ENCODE measurements around the gene GPLD1.
"Not testable (repeated sequence)": the region's sequence is repeated elsewhere in the genome, so short reads cannot be mapped to it uniquely, and the experiment has no call there.

The GPLD1 gene

GRCh38 chr6:24403501-24403824 lies 85.9 kb downstream of the GPLD1 start:
- ATAC-seq (replicated peaks): no peak
- peaks cover 12 to 28% of the 10 kb centered on the region in 2 donors for H3K4me1 Mint-ChIP-seq (ENCODE audit: low read depth in 2 of 2)
- no peak for DNase-seq
- peak overlapping the region; percentile 90 to 92 for H3K27ac Mint-ChIP-seq
- peaks cover 22 to 25% of the 10 kb centered on the region in 2 donors for H3K27me3 Mint-ChIP-seq
- peak overlapping the region; percentile 96 to 97 for H3K4me3 Mint-ChIP-seq
- no peaks in the 10 kb centered on the region for H3K9me3 Mint-ChIP-seq
- H3K36me3 Mint-ChIP-seq (ENCODE audit: insufficient read depth): peaks cover 5% of the 10 kb centered on the region

- peaks cover 5% of the 10 kb centered on the region for H3K36me3 Mint-ChIP-seq (ENCODE audit: insufficient read depth)
- H3K27me3 Mint-ChIP-seq: peaks cover 27 to 30% of the 10 kb centered on the region in 2 donors
- H3K4me3 Mint-ChIP-seq: peak within 1 kb of the TSS; percentile 96 to 97
- H3K9me3 Mint-ChIP-seq: no peaks in the 10 kb centered on the region
- peak; percentile 53 to 62 (median 60) for DNase-seq
- ATAC-seq (replicated peaks): peak; percentile 88
- H3K4me1 Mint-ChIP-seq (ENCODE audit: low read depth in 2 of 2): peaks cover 12 to 28% of the 10 kb centered on the region in 2 donors
- H3K27ac Mint-ChIP-seq: peak within 1 kb of the TSS; percentile 90 to 92
Measured at GRCh38 chr6:24402697-24403500, 86.5 kb downstream of the GPLD1 start, which contains the start of gene MRS2. Gene MRS2 (plus strand): TSS chr6:24402936. CDS start chr6:24403047, 111 bp downstream.

GRCh38 chr6:24401458-24401857 lies 87.9 kb downstream of the GPLD1 start:
- no peaks in the 10 kb centered on the region for H3K9me3 Mint-ChIP-seq
- no peak overlapping the region for H3K27ac Mint-ChIP-seq
- H3K27me3 Mint-ChIP-seq: peaks cover 40 to 45% of the 10 kb centered on the region in 2 donors
- ATAC-seq (replicated peaks) (no peak), DNase-seq (no peak)
- peaks cover 3% of the 10 kb centered on the region for H3K36me3 Mint-ChIP-seq (ENCODE audit: insufficient read depth)
- peaks cover 12 to 23% of the 10 kb centered on the region in 2 donors for H3K4me1 Mint-ChIP-seq (ENCODE audit: low read depth in 2 of 2)
- H3K4me3 Mint-ChIP-seq: no peak overlapping the region

GRCh38 chr6:24400045-24401039 lies 89.0 kb downstream of the GPLD1 start:
- not testable (repeated sequence) for H3K9me3 Mint-ChIP-seq; DNase-seq; ATAC-seq (replicated peaks); H3K4me3 Mint-ChIP-seq; H3K27ac Mint-ChIP-seq; H3K36me3 Mint-ChIP-seq (ENCODE audit: insufficient read depth)
- peaks cover 48 to 56% of the 10 kb centered on the region in 2 donors for H3K27me3 Mint-ChIP-seq
- H3K4me1 Mint-ChIP-seq (ENCODE audit: low read depth in 2 of 2): peaks cover 12 to 21% of the 10 kb centered on the region in 2 donors

GRCh38 chr6:24397631-24398030 lies 91.7 kb downstream of the GPLD1 start:
- ATAC-seq (replicated peaks) (no peak), DNase-seq (no peak)
- Mint-ChIP-seq H3K27ac (no peak overlapping the region), H3K27me3 (peaks cover 55 to 64% of the 10 kb centered on the region in 2 donors), H3K9me3 (no peaks in the 10 kb centered on the region), H3K36me3 (ENCODE audit: insufficient read depth) (no peaks in the 10 kb centered on the region), H3K4me3 (no peak overlapping the region), H3K4me1 (ENCODE audit: low read depth in 2 of 2) (peaks cover 1 to 2% of the 10 kb centered on the region in 2 donors)

- Mint-ChIP-seq H3K27me3 (peaks cover 55 to 64% of the 10 kb centered on the region in 2 donors), H3K36me3 (ENCODE audit: insufficient read depth) (no peaks in the 10 kb centered on the region), H3K4me1 (ENCODE audit: low read depth in 2 of 2) (no peaks in the 10 kb centered on the region), H3K9me3 (no peaks in the 10 kb centered on the region), H3K27ac (no peak overlapping the region), H3K4me3 (no peak overlapping the region)
- DNase-seq (no peak), ATAC-seq (replicated peaks) (no peak)
Measured at GRCh38 chr6:24396824-24397223, 92.6 kb downstream of the GPLD1 start.

- ATAC-seq (replicated peaks): no peak
- H3K4me3 Mint-ChIP-seq: no peak overlapping the region
- H3K9me3 Mint-ChIP-seq: no peaks in the 10 kb centered on the region
- no peaks in the 10 kb centered on the region for H3K4me1 Mint-ChIP-seq (ENCODE audit: low read depth in 2 of 2)
- no peaks in the 10 kb centered on the region for H3K36me3 Mint-ChIP-seq (ENCODE audit: insufficient read depth)
- H3K27ac Mint-ChIP-seq: peak overlapping the region in 1 of 2 donors; percentile 8
- H3K27me3 Mint-ChIP-seq: peaks cover 46 to 54% of the 10 kb centered on the region in 2 donors
- DNase-seq: no peak
Measured at GRCh38 chr6:24394780-24395437, 94.5 kb downstream of the GPLD1 start.

- Mint-ChIP-seq H3K27me3 (peaks cover 39 to 47% of the 10 kb centered on the region in 2 donors), H3K9me3 (no peaks in the 10 kb centered on the region), H3K27ac (peak overlapping the region in 1 of 2 donors; percentile 8), H3K36me3 (ENCODE audit: insufficient read depth) (no peaks in the 10 kb centered on the region), H3K4me3 (no peak overlapping the region), H3K4me1 (ENCODE audit: low read depth in 2 of 2) (no peaks in the 10 kb centered on the region)
- no peak for ATAC-seq (replicated peaks)
- no peak for DNase-seq
Measured at GRCh38 chr6:24394061-24394779, 95.2 kb downstream of the GPLD1 start.

- Mint-ChIP-seq H3K27me3 (peaks cover 24 to 25% of the 10 kb centered on the region in 2 donors), H3K4me3 (no peak overlapping the region), H3K36me3 (ENCODE audit: insufficient read depth) (no peaks in the 10 kb centered on the region), H3K27ac (no peak overlapping the region), H3K9me3 (no peaks in the 10 kb centered on the region), H3K4me1 (ENCODE audit: low read depth in 2 of 2) (no peaks in the 10 kb centered on the region)
- no peak for DNase-seq
- no peak for ATAC-seq (replicated peaks)
Measured at GRCh38 chr6:24391756-24392405, 97.5 kb downstream of the GPLD1 start.

GRCh38 chr6:24391208-24391607 lies 98.2 kb downstream of the GPLD1 start:
- no peaks in the 10 kb centered on the region for H3K4me1 Mint-ChIP-seq (ENCODE audit: low read depth in 2 of 2)
- no peaks in the 10 kb centered on the region for H3K9me3 Mint-ChIP-seq
- no peak overlapping the region for H3K4me3 Mint-ChIP-seq
- ATAC-seq (replicated peaks) (no peak), DNase-seq (no peak)
- H3K36me3 Mint-ChIP-seq (ENCODE audit: insufficient read depth): no peaks in the 10 kb centered on the region
- peaks cover 24 to 25% of the 10 kb centered on the region in 2 donors for H3K27me3 Mint-ChIP-seq
- H3K27ac Mint-ChIP-seq: no peak overlapping the region

- peaks cover 33 to 36% of the 10 kb centered on the region in 2 donors for H3K27me3 Mint-ChIP-seq
- no peaks in the 10 kb centered on the region for H3K36me3 Mint-ChIP-seq (ENCODE audit: insufficient read depth)
- no peak overlapping the region for H3K27ac Mint-ChIP-seq
- no peaks in the 10 kb centered on the region for H3K4me1 Mint-ChIP-seq (ENCODE audit: low read depth in 2 of 2)
- H3K9me3 Mint-ChIP-seq: no peaks in the 10 kb centered on the region
- H3K4me3 Mint-ChIP-seq: no peak overlapping the region
- no peak for ATAC-seq (replicated peaks)
- no peak for DNase-seq
Measured at GRCh38 chr6:24387818-24388217, 101.6 kb downstream of the GPLD1 start.

GRCh38 chr6:24385536-24386269 lies 103.7 kb downstream of the GPLD1 start:
- ATAC-seq (replicated peaks) (no peak), DNase-seq (no peak)
- H3K9me3 Mint-ChIP-seq: no peaks in the 10 kb centered on the region
- no peaks in the 10 kb centered on the region for H3K4me1 Mint-ChIP-seq (ENCODE audit: low read depth in 2 of 2)
- H3K27ac Mint-ChIP-seq: no peak overlapping the region
- H3K4me3 Mint-ChIP-seq: no peak overlapping the region
- peaks cover 36 to 40% of the 10 kb centered on the region in 2 donors for H3K27me3 Mint-ChIP-seq
- H3K36me3 Mint-ChIP-seq (ENCODE audit: insufficient read depth): no peaks in the 10 kb centered on the region

Measured in effector memory CD8-positive, alpha-beta T cell (primary cell).